SK-N-SH (cell line): ENCODE results near the gene TFE3.

Experiments used
- CTCF ChIP-seq: fragments of 200-600 bp; sonication (generic); IDR thresholded peaks from 2 replicates; pipeline ENCODE4 v1.6.1; 2017; ENCODE audit warnings: antibody characterized with exemption, mild to moderate bottlenecking, moderate library complexity
- ELF1 ChIP-seq: IDR thresholded peaks from 2 replicates; pipeline ENCODE4 v1.4.0; 2012
- EZH2phosphoT487 ChIP-seq: fragments of 200-600 bp; sonication (generic); IDR thresholded peaks from 2 replicates; pipeline ENCODE4 v1.6.1; 2017; ENCODE audit warnings: low read depth, mixed run types, mild to moderate bottlenecking, antibody characterized with exemption, moderate library complexity, borderline replicate concordance
- GATA2 ChIP-seq: sonication (generic); formaldehyde crosslinking; IDR thresholded peaks from 2 replicates; pipeline ENCODE4 v1.5.0; 2020; ENCODE audit warnings: mild to moderate bottlenecking, missing genetic modification reagents
- JUND ChIP-seq: IDR thresholded peaks from 2 replicates; pipeline ENCODE4 v1.4.0; 2012
- RAD21 ChIP-seq: IDR thresholded peaks from 2 replicates; pipeline ENCODE4 v1.6.1; 2012; ENCODE audit warnings: mild to moderate bottlenecking, low read length
- RFX5 ChIP-seq: IDR thresholded peaks from 2 replicates; pipeline ENCODE4 v1.6.1; 2012; ENCODE audit warnings: mild to moderate bottlenecking, improper control_type of control experiment, low read length
- TAF1 ChIP-seq: IDR thresholded peaks from 2 replicates; pipeline ENCODE4 v1.6.1; 2012; ENCODE audit warnings: low read depth, mild to moderate bottlenecking, low read length, moderate library complexity, borderline replicate concordance
- TCF12 ChIP-seq: IDR thresholded peaks from 2 replicates; pipeline ENCODE4 v1.4.0; 2012
- ZBTB33 ChIP-seq: IDR thresholded peaks from 2 replicates; pipeline ENCODE4 v1.4.0; 2012; ENCODE audit warnings: low read depth, borderline replicate concordance

- no peak for TF ChIP-seq GATA2 (CRISPR knock-in tag)
- TF ChIP-seq TAF1: no peak
- no peak for TF ChIP-seq CTCF
- no peak for TF ChIP-seq TCF12
- no peak for TF ChIP-seq RFX5
- no peak for TF ChIP-seq JUND
- no peak for TF ChIP-seq EZH2phosphoT487
- no peak for TF ChIP-seq ELF1
- TF ChIP-seq ZBTB33: no peak
- no peak for TF ChIP-seq RAD21
Observed at GRCh38 chrX:48983081-48983480, 60.1 kb downstream of the TFE3 start.
